B cell (primary cell): ENCODE measurements around the gene TMC3. TPM values are rescaled to one million over a fixed set of nuclear protein-coding genes. Genes with fewer than 3 reads are reported as not detected.

Source experiments
- ATAC-seq: fragments of 200-7000 bp; cut with Tn5 transposase; one replicate; pipeline ENCODE4 v1.10.0; 2021; ENCODE audit warnings: low read depth, mild to moderate bottlenecking, moderate number of reproducible peaks, moderate library complexity
- CTCF ChIA-PET: fragments of 350-600 bp; sonication (Branson Sonifier 250); formaldehyde crosslinking; loops from one replicate; lab custom pipeline; 2021; ENCODE audit warnings: antibody characterized with exemption, inconsistent platforms; lab: Charles Lee
- POLR2A ChIA-PET: fragments of 350-600 bp; sonication (Branson Sonifier 250); formaldehyde crosslinking; loops from one replicate; lab custom pipeline; 2021; ENCODE audit warnings: antibody characterized with exemption; lab: Charles Lee
- DNase-seq: peaks from one replicate; pipeline ENCODE4 v3.0.0; 2013
- H2AFZ ChIP-seq: 2 replicates; pipeline ENCODE4 v1.6.1; 2012; ENCODE audit warnings: mild to moderate bottlenecking, low read depth, low read length; ENCODE audit not compliant: insufficient read depth, poor library complexity, severe bottlenecking
- H3K27ac ChIP-seq, 2 donors: 1 replicate in 1 of 2; 2 replicates in 1 of 2; pipeline ENCODE4 v1.5.1; 2012 to 2013; ENCODE audit warnings: low read length in 2 of 2, mild to moderate bottlenecking in 2 of 2, moderate library complexity in 1 of 2
- H3K27me3 ChIP-seq, 4 experiments: fragments of 200-600 bp in 1 of 4; sonication (generic) in 1 of 4; replicated peaks in 1 of 4; 1 replicate in 2 of 4; 2 replicates in 2 of 4; pipeline versions ENCODE4 v1.6.1 to v1.7.0; 2013 to 2016; ENCODE audit warnings: low read length in 3 of 4, mild to moderate bottlenecking in 2 of 4, mixed read lengths in 1 of 4, moderate library complexity in 1 of 4; ENCODE audit not compliant: insufficient read depth in 4 of 4, control insufficient read depth in 3 of 4; ENCODE audit errors: control extremely low read depth in 1 of 4
- H3K36me3 ChIP-seq, 2 experiments: replicated peaks in 1 of 2; 1 replicate in 1 of 2; 2 replicates in 1 of 2; pipeline versions ENCODE4 v1.6.1 to v1.7.1; 2013; ENCODE audit warnings: low read length in 1 of 2; ENCODE audit not compliant: insufficient read depth in 2 of 2, control insufficient read depth in 1 of 2; ENCODE audit errors: control extremely low read depth in 1 of 2, extremely low read depth in 1 of 2
- H3K4me1 ChIP-seq, 2 donors: fragments of 200-600 bp in 1 of 2; sonication (generic) in 1 of 2; 1 replicate in 1 of 2; 2 replicates in 1 of 2; pipeline versions ENCODE4 v1.5.1 to v1.6.1; 2013 to 2017; ENCODE audit warnings: low read length in 2 of 2; ENCODE audit not compliant: control insufficient read depth in 2 of 2, insufficient read depth in 2 of 2
- H3K4me2 ChIP-seq: replicated peaks from 2 replicates; pipeline ENCODE3; 2012; ENCODE audit warnings: mild to moderate bottlenecking, low read depth, low read length; ENCODE audit not compliant: poor library complexity, severe bottlenecking
- H3K4me3 ChIP-seq, 5 experiments: fragments of 200-600 bp in 1 of 5; sonication (generic) in 1 of 5; 1 replicate in 3 of 5; 2 replicates in 2 of 5; pipeline versions ENCODE4 v1.5.1 to v1.7.0; 2011 to 2016; ENCODE audit warnings: low read length in 4 of 5, mild to moderate bottlenecking in 4 of 5, low read depth in 2 of 5, control low read depth in 1 of 5, moderate library complexity in 1 of 5; ENCODE audit not compliant: insufficient read depth in 1 of 5; ENCODE audit errors: control extremely low read depth in 1 of 5, extremely low read depth in 1 of 5
- H3K79me2 ChIP-seq: fragments of 200-600 bp; sonication (generic); one replicate; pipeline ENCODE4 v1.6.0; 2016; ENCODE audit warnings: low read length; ENCODE audit not compliant: control insufficient read depth, insufficient read depth
- H3K9ac ChIP-seq: fragments of 200-600 bp; sonication (generic); 2 replicates; pipeline ENCODE4 v1.6.1; 2017; ENCODE audit warnings: mild to moderate bottlenecking, low read length, moderate library complexity
- H3K9me3 ChIP-seq, 3 donors: one replicate each; pipeline versions ENCODE4 v1.6.1 to v1.7.1; 2013; ENCODE audit warnings: low read length in 2 of 3; ENCODE audit not compliant: control insufficient read depth in 2 of 3, insufficient read depth in 1 of 3; ENCODE audit errors: control extremely low read depth in 1 of 3
- H4K20me1 ChIP-seq: 2 replicates; pipeline ENCODE4 v1.6.0; 2012; ENCODE audit warnings: mild to moderate bottlenecking, low read length; ENCODE audit not compliant: insufficient read depth, control insufficient read depth, poor library complexity, severe bottlenecking
- H3K27ac Mint-ChIP-seq: one replicate; pipeline ENCODE4 v1.8.0; 2021; ENCODE audit warnings: mixed read lengths
- H3K27me3 Mint-ChIP-seq: one replicate; pipeline ENCODE4 v1.8.0; 2021; ENCODE audit warnings: mixed read lengths
- H3K4me1 Mint-ChIP-seq: one replicate; pipeline ENCODE4 v1.8.0; 2021; ENCODE audit warnings: mixed read lengths
- H3K4me3 Mint-ChIP-seq: one replicate; pipeline ENCODE4 v1.8.0; 2021; ENCODE audit warnings: mixed read lengths
- H3K9me3 Mint-ChIP-seq: one replicate; pipeline ENCODE4 v1.8.0; 2022; ENCODE audit warnings: mixed read lengths; ENCODE audit not compliant: insufficient read depth
- EZH2 ChIP-seq: IDR thresholded peaks from 2 replicates; pipeline ENCODE4 v1.6.1; 2012; ENCODE audit warnings: borderline replicate concordance, low read depth, mild to moderate bottlenecking, moderate library complexity, low read length; ENCODE audit not compliant: insufficient read depth, poor library complexity, severe bottlenecking
- WGBS: methylation state at CpG from one replicate; pipeline ENCODE4 v1.1.5; 2013; ENCODE audit warnings: missing lambda C conversion rate; ENCODE audit not compliant: insufficient coverage; 5-methylcytosine and 5-hydroxymethylcytosine counted together
- intact Hi-C: fragments of 100-400 bp; cut with micrococcal nuclease; formaldehyde crosslinking; loops from one replicate; pipeline ENCODE4 v1.10.0; 2022
- polyA plus RNA-seq: library from polyadenylated mRNA; depleted of rRNA; stranded (reverse); fragments of >200 nt; gene quantifications from 2 replicates; pipeline ENCODE4 v1.2.3, GENCODE V29; 2012
- total RNA-seq, 2 donors: library from RNA; stranded (reverse); fragments of 120-200 nt in 1 of 2; gene quantifications; 1 replicate in 1 of 2; 2 replicates in 1 of 2; pipeline versions ENCODE4 v1.2.3 to v1.2.4, GENCODE V29; 2013 to 2022
- TF ChIP-seq, protein P1 (sequence below): fragments of 200-600 bp; IDR thresholded peaks from one replicate; pipeline ENCODE4 v1.8.0; 2022; ENCODE audit warnings: antibody characterized with exemption, mild to moderate bottlenecking

Gene TMC3
- total and polyA plus RNA-seq, 2 donors (not counting 1 experiment from before 2014, with no cell fraction given): not detected

GRCh38 chr15:81384891-81385720, 11.1 kb upstream of the TMC3 start:
- H3K4me1 ChIP-seq: no peaks in the 10 kb centered on the region
- ATAC-seq: no peak
- DNase-seq: no peak
- H3K27me3 ChIP-seq: no peaks in the 10 kb centered on the region
- no peak overlapping the region for H3K9ac ChIP-seq
- no peaks in the 10 kb centered on the region for H3K79me2 ChIP-seq
- H3K4me3 Mint-ChIP-seq: no peak overlapping the region
- CTCF ChIA-PET: no interaction called here
- no peak overlapping the region for H3K27ac ChIP-seq
- H3K27me3 Mint-ChIP-seq: no peaks in the 10 kb centered on the region
- H3K4me3 ChIP-seq: no peak overlapping the region
- H2AFZ ChIP-seq: no peak overlapping the region
- H4K20me1 ChIP-seq: no peaks in the 10 kb centered on the region
- H3K36me3 ChIP-seq: no peaks in the 10 kb centered on the region
- intact Hi-C loops: no loop called here
- POLR2A ChIA-PET: no interaction called here
- 96% methylated on average over 2 of the region's 6 CpGs for WGBS
- no peak overlapping the region for H3K27ac Mint-ChIP-seq
- H3K9me3 ChIP-seq: peaks cover 0 to 5% (median 0%) of the 10 kb centered on the region in 3 donors
- no peaks in the 10 kb centered on the region for H3K4me1 Mint-ChIP-seq
- TF ChIP-seq, protein P1, sequence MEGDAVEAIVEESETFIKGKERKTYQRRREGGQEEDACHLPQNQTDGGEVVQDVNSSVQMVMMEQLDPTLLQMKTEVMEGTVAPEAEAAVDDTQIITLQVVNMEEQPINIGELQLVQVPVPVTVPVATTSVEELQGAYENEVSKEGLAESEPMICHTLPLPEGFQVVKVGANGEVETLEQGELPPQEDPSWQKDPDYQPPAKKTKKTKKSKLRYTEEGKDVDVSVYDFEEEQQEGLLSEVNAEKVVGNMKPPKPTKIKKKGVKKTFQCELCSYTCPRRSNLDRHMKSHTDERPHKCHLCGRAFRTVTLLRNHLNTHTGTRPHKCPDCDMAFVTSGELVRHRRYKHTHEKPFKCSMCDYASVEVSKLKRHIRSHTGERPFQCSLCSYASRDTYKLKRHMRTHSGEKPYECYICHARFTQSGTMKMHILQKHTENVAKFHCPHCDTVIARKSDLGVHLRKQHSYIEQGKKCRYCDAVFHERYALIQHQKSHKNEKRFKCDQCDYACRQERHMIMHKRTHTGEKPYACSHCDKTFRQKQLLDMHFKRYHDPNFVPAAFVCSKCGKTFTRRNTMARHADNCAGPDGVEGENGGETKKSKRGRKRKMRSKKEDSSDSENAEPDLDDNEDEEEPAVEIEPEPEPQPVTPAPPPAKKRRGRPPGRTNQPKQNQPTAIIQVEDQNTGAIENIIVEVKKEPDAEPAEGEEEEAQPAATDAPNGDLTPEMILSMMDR: no peak
- TF ChIP-seq EZH2: no peak
- H3K4me2 ChIP-seq: no peak overlapping the region
- peaks cover 2% of the 10 kb centered on the region for H3K9me3 Mint-ChIP-seq

- H3K27me3 ChIP-seq: peaks cover 0 to 2% (median 0%) of the 10 kb centered on the region in 4 experiments
- POLR2A ChIA-PET: no interaction called here
- whole genome bisulfite sequencing: 100% methylated on average over 1 of the region's 2 CpGs
- no peak overlapping the region for H3K4me3 Mint-ChIP-seq
- no peak overlapping the region for H3K4me2 ChIP-seq
- H3K4me3 ChIP-seq: no peak overlapping the region
- H3K9me3 ChIP-seq: peaks cover 0 to 5% (median 0%) of the 10 kb centered on the region in 3 donors
- H3K9me3 Mint-ChIP-seq: peaks cover 2% of the 10 kb centered on the region
- no peaks in the 10 kb centered on the region for H3K4me1 Mint-ChIP-seq
- ATAC-seq: no peak
- TF ChIP-seq EZH2: no peak
- TF ChIP-seq, protein P1: no peak
- no peaks in the 10 kb centered on the region for H3K27me3 Mint-ChIP-seq
- DNase-seq: no peak
- H3K27ac ChIP-seq: no peak overlapping the region
- no peak overlapping the region for H2AFZ ChIP-seq
- intact Hi-C loops: no loop called here
- no peaks in the 10 kb centered on the region for H3K79me2 ChIP-seq
- no peaks in the 10 kb centered on the region for H3K36me3 ChIP-seq
- no peak overlapping the region for H3K9ac ChIP-seq
- H4K20me1 ChIP-seq: no peaks in the 10 kb centered on the region
- no peaks in the 10 kb centered on the region for H3K4me1 ChIP-seq
- CTCF ChIA-PET: no interaction called here
- H3K27ac Mint-ChIP-seq: no peak overlapping the region
These were observed 7.7 kb upstream of the TMC3 start for GRCh38 chr15:81381720-81382119.
